ENCODE data around the gene AP4S1.

AP4S1 gene

DNA sequence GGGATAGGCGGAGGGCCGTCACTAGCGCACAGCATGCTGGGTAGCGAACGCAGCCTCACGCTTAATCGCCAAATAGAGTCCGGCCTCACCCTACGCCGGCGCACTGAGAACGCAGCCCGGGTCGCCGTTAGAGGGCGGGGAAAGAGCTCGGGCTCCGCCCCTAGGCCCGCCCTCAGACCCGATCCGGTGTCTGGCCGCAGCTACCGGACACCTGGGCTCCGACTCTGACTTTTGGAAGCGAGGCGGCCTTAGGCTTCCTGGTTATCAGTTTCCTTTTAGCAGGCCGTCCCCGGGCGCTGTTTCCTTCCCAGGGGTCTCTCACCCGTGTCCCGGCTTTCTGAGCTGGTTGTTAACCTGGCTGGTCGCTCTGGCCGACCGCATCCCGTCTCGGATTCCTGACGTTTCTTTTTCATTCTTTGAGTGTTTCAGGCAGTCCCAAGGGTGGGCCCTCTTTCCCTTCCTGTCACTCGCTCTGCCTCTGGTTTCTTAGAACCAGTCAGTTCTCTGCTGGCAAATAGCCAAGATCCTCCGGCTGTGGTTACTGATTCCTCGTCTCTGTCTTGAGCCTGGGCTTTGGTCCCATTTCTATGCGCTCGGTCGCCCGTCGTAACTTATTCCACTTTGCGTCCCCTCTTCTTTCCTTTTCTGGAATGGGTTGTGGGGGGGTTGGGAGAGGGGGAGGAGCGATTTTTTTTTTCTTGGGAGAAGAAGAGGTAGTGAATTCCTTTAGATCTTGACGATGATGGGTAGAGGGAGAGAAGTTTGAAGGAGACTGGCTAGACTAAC is 1.2 kb downstream of the AP4S1 start (continued):
- TF ChIP-seq ZNF366 (tag by site-specific recombination; conservative IDR thresholded peaks at IDR 0.05) (peak; percentile 88), ZNF654 (tag by site-specific recombination; IDR thresholded peaks at IDR 0.05; ENCODE audit: low read depth) (no peak), KLF8 (tag by site-specific recombination; IDR thresholded peaks at IDR 0.05) (peak; percentile 46), ZNF140 (tag by site-specific recombination; IDR thresholded peaks at IDR 0.05) (no peak), MZF1 (tag by site-specific recombination; IDR thresholded peaks at IDR 0.05; ENCODE audit: borderline replicate concordance) (peak; percentile 66; the same call in 1 of the 2 replicates), ZNF621 (tag by site-specific recombination; IDR thresholded peaks at IDR 0.05) (no peak), ZNF341 (tag by site-specific recombination; IDR thresholded peaks at IDR 0.05; ENCODE audit: low read depth) (peak; percentile 25; the same call in 1 of the 2 replicates), ZNF350 (tag by site-specific recombination; IDR thresholded peaks at IDR 0.05) (no peak), BCL11B (tag by site-specific recombination; IDR thresholded peaks at IDR 0.05; ENCODE audit: low read depth) (peak; percentile 87), ZNF423 (tag by site-specific recombination; IDR thresholded peaks at IDR 0.05) (peak; percentile 69; the same call in 1 of the 2 replicates), BCL11A (tag by site-specific recombination; IDR thresholded peaks at IDR 0.05; ENCODE audit: low read depth) (peak; percentile 37; the same call in 1 of the 2 replicates), ZNF335 (tag by site-specific recombination; conservative IDR thresholded peaks at IDR 0.05) (peak; percentile 83), SP7 (tag by site-specific recombination; IDR thresholded peaks at IDR 0.05) (0 out of 2 replicates have a peak, but pooled peaks have one; percentile 55), ZXDB (tag by site-specific recombination; IDR thresholded peaks at IDR 0.05) (peak; percentile 75), IKZF3 (tag by site-specific recombination; IDR thresholded peaks at IDR 0.05) (peak; percentile 86), ZNF433 (tag by site-specific recombination; IDR thresholded peaks at IDR 0.05; ENCODE audit: low read depth) (no peak), KLF9 (tag by site-specific recombination; IDR thresholded peaks at IDR 0.05; ENCODE audit: low read depth) (no peak; the same call in 1 of the 2 replicates), ZNF274 (IDR thresholded peaks at IDR 0.05; ENCODE audit: low read length) (no peak), ZNF274 (tag by site-specific recombination; IDR thresholded peaks at IDR 0.05; ENCODE audit: borderline replicate concordance) (no peak), OSR2 (tag by site-specific recombination; IDR thresholded peaks at IDR 0.05) (peak; percentile 79), ZNF558 (tag by site-specific recombination; IDR thresholded peaks at IDR 0.05) (no peak), ZBTB8A (tag by site-specific recombination; IDR thresholded peaks at IDR 0.05) (peak; percentile 21; the same call in 1 of the 2 replicates), OVOL3 (tag by site-specific recombination; IDR thresholded peaks at IDR 0.05) (no peak), PRDM1 (tag by site-specific recombination; IDR thresholded peaks at IDR 0.05) (peak; percentile 54; the same call in 1 of the 2 replicates)
- TF ChIP-seq, protein P1, sequence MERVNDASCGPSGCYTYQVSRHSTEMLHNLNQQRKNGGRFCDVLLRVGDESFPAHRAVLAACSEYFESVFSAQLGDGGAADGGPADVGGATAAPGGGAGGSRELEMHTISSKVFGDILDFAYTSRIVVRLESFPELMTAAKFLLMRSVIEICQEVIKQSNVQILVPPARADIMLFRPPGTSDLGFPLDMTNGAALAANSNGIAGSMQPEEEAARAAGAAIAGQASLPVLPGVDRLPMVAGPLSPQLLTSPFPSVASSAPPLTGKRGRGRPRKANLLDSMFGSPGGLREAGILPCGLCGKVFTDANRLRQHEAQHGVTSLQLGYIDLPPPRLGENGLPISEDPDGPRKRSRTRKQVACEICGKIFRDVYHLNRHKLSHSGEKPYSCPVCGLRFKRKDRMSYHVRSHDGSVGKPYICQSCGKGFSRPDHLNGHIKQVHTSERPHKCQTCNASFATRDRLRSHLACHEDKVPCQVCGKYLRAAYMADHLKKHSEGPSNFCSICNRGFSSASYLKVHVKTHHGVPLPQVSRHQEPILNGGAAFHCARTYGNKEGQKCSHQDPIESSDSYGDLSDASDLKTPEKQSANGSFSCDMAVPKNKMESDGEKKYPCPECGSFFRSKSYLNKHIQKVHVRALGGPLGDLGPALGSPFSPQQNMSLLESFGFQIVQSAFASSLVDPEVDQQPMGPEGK (tag by site-specific recombination; IDR thresholded peaks at IDR 0.05), result peak; percentile 83
- TF ChIP-seq, protein P2, sequence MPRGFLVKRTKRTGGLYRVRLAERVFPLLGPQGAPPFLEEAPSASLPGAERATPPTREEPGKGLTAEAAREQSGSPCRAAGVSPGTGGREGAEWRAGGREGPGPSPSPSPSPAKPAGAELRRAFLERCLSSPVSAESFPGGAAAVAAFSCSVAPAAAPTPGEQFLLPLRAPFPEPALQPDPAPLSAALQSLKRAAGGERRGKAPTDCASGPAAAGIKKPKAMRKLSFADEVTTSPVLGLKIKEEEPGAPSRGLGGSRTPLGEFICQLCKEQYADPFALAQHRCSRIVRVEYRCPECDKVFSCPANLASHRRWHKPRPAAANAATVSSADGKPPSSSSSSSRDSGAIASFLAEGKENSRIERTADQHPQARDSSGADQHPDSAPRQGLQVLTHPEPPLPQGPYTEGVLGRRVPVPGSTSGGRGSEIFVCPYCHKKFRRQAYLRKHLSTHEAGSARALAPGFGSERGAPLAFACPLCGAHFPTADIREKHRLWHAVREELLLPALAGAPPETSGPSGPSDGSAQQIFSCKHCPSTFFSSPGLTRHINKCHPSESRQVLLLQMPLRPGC (tag by site-specific recombination; IDR thresholded peaks at IDR 0.05), result peak; percentile 93
- TF ChIP-seq, protein P3, sequence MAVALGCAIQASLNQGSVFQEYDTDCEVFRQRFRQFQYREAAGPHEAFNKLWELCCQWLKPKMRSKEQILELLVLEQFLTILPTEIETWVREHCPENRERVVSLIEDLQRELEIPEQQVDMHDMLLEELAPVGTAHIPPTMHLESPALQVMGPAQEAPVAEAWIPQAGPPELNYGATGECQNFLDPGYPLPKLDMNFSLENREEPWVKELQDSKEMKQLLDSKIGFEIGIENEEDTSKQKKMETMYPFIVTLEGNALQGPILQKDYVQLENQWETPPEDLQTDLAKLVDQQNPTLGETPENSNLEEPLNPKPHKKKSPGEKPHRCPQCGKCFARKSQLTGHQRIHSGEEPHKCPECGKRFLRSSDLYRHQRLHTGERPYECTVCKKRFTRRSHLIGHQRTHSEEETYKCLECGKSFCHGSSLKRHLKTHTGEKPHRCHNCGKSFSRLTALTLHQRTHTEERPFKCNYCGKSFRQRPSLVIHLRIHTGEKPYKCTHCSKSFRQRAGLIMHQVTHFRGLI (tag by site-specific recombination; IDR thresholded peaks at IDR 0.05), result peak; percentile 7; the same call in 1 of the 2 replicates
- TF ChIP-seq, protein P4, sequence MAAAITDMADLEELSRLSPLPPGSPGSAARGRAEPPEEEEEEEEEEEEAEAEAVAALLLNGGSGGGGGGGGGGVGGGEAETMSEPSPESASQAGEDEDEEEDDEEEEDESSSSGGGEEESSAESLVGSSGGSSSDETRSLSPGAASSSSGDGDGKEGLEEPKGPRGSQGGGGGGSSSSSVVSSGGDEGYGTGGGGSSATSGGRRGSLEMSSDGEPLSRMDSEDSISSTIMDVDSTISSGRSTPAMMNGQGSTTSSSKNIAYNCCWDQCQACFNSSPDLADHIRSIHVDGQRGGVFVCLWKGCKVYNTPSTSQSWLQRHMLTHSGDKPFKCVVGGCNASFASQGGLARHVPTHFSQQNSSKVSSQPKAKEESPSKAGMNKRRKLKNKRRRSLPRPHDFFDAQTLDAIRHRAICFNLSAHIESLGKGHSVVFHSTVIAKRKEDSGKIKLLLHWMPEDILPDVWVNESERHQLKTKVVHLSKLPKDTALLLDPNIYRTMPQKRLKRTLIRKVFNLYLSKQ (tag by site-specific recombination; IDR thresholded peaks at IDR 0.05; ENCODE audit: borderline replicate concordance), result no peak
- TF ChIP-seq, protein P5, sequence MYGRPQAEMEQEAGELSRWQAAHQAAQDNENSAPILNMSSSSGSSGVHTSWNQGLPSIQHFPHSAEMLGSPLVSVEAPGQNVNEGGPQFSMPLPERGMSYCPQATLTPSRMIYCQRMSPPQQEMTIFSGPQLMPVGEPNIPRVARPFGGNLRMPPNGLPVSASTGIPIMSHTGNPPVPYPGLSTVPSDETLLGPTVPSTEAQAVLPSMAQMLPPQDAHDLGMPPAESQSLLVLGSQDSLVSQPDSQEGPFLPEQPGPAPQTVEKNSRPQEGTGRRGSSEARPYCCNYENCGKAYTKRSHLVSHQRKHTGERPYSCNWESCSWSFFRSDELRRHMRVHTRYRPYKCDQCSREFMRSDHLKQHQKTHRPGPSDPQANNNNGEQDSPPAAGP (tag by site-specific recombination; IDR thresholded peaks at IDR 0.05), result peak; percentile 71

All from HEK293 (cell line).